GM18508 (cell line): ENCODE data around the gene TECPR1.

Experiments used
- ATAC-seq: cut with Tn5 transposase; IDR thresholded peaks from one replicate; pipeline ENCODE4 v1.9.1; 2021; ENCODE audit warnings: moderate number of reproducible peaks; ENCODE audit not compliant: insufficient read depth, unreplicated experiment

The TECPR1 gene

DNA sequence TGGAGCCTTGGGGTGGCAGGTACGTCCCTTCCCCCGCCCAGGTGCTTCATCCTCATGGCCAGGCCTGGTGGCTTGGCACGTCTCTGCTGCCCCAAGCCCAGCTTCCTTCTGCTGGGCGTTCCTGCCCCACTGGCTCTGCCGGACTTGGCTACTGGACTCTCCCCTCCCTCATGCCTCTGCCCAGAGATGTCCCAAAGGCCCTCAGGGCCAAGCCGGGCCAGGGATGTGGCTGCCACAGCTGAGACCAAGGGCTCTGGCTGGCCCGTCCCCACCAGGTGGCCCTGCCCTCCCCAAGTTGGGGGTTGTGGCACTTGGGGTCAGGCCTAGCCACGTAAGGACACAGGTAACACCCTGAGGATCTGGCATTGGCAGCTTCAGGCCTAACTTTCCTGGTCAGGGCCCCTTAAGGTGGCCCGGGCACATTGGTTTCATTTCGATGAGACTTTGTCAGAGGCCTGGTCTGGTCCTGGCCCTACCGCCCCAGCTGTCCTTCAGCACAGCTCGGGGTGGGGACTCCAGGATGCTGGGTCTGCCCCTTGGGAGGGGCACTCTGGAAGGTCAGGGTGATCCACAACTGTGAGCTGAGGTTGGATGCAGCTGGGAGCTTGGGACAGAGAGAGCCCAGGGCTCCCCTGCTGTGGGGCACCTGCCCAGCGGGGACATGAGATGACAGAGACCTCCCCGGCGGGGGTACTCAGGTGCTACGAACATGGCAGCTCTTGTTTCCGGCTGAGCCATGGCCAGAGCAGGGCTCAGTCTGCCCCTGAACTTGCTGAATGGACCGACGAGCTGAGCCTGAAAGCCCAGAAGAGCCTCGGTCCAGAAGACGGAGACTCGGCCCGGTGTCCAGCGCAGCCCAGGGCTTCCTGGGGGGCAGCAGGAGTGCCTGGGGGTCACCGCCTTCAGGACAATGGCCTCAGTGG lies 37.9 kb downstream of the TECPR1 start:
- ATAC-seq: no peak

DNA sequence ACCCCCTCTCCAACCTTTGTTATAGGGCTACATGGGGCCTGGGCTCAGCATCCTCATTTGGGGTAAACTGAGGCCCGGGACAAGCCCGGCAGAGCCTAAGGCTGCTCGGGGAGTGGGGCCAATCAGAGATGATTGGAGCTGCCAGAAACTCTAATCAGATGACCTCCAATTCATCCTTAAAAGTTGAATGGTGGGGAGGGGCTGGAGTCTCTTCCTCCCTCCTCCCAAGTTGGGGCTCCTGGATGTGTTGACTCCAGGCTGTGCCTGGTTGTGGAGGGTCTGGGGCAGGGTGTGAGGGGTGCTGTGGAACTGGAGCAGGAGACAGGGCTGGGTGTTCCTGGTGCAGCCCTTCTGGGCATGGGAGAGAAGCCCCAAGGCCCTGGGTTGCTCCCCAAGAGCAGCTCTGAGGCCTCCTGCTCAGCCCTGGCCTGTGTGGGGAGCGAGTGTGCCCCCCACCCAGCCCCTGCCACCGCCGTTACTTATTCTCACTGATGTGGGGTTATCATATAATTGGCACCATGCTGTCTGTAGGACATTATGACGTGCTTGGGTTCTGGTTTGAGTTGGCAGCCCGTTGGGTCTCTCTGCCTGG lies 38.6 kb downstream of the TECPR1 start:
- ATAC-seq: no peak

DNA sequence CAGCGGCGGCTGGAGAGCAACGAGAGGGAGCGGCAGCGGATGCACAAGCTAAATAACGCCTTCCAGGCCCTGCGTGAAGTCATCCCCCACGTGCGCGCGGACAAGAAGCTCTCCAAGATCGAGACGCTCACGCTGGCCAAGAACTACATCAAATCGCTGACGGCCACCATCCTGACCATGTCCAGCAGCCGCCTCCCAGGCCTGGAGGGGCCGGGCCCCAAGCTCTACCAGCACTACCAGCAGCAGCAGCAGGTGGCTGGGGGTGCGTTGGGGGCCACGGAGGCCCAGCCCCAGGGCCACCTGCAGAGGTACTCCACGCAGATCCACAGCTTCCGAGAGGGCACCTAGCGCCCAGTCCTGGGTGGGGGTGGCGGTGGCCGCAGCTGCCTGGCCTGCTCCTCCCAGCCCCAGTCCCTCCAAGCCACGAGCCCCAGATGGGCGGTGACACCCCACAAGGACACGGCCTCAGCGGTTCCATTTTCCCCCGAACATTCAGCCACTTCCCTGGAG lies 39.4 kb downstream of the TECPR1 start:
- no peak for ATAC-seq

DNA sequence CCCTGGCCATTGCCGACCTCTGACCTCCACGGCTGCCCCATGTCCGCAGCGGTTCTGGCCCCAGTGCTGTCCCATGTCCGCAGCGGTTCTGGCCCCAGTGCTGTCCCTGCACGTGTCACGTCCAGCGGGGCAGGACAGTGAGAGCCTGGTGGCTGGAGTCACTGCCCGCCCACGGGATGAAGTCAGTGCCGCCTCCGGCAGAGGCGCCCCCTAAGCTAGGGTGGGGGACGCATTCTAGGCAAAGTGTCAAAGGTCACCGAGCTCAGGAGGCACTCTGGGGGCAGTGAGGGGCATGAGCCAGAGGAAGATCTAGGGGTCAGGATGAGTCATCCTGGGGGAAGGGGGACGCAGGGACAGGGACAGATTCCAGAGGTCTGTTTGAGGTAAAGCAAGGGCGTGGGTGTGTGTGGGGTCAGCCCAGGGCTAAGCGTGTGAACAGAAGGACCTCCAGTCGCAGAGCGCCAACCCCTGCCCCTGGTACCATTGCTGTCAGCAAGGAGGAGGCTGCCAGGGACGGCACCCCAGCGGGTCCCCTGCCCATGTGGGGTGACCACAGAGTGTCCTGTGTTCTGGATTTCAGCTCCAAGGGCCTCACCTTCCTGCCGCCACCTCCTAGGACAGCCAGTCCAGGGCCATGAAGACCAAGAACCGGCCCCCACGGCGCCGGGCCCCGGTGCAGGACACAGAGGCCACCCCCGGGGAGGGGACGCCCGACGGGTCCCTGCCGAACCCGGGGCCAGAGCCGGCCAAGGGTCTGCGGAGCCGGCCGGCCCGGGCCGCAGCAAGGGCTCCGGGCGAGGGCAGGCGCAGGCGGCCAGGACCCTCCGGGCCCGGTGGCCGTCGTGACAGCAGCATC lies 40.1 kb downstream of the TECPR1 start:
- ATAC-seq: no peak

DNA sequence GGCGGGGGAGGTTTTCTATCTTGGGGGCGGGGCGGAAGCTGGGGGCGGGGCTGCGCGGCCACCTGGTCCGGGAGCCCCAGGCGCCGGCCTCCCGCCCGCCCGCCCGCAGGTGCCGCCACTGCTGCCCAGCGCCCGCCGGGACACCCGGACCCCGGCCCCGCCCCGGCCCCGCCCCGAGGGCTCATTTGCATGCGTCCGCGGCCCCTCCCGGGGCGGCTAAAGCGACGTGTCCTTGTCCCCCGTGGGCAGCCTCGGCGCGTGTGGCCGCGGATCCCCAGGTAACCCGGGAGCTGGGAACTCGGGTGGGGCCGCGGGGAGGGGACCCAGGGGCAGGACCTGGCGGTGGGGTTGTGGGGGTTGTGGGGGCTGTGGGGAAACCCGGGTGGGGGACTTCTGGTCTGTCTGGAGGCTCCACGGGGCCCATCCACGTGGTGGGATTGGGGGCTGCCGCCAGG lies 40.8 kb downstream of the TECPR1 start, which contains the start of gene BHLHA15:
TSS of gene BHLHA15 (plus strand) at position 219 of the 455 bp plus-strand sequence. CDS start 871 bp downstream, outside the sequence.
- no peak for ATAC-seq

DNA sequence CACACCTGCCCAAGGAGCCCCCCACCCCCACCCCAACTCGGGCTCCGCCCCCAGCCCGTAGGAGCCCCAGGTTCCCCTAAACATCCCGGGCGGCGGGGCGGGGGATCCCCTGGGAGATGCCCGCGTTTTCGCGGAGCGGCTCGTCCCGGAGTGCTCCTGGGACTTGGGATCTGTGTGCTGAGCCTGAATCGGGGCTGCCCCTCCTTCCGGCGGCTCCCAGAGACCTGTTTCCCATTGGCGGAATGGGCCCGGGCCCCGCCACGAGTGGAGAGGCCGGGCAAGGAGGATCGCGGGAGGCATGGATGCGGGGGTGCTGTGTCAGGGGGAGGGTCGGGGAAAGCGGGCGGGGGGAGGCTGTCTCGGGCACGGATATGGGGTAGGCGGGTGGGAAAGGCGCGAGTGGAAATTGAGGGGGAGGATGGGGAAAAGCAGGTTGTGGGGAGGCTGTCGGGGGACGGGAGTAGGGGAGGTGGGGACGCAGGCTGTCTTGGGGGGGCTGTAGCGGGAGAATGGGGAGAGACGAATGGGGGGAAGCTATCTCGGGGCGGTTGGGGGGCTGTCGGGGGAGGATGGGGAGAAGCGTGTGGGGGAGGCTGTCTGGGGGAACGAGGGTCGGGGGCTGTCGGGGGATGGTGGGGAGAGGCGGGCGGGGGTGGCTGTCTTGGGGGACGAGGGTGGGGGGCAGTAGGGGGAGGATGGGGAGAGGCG lies 41.4 kb downstream of the TECPR1 start:
- no peak for ATAC-seq

DNA sequence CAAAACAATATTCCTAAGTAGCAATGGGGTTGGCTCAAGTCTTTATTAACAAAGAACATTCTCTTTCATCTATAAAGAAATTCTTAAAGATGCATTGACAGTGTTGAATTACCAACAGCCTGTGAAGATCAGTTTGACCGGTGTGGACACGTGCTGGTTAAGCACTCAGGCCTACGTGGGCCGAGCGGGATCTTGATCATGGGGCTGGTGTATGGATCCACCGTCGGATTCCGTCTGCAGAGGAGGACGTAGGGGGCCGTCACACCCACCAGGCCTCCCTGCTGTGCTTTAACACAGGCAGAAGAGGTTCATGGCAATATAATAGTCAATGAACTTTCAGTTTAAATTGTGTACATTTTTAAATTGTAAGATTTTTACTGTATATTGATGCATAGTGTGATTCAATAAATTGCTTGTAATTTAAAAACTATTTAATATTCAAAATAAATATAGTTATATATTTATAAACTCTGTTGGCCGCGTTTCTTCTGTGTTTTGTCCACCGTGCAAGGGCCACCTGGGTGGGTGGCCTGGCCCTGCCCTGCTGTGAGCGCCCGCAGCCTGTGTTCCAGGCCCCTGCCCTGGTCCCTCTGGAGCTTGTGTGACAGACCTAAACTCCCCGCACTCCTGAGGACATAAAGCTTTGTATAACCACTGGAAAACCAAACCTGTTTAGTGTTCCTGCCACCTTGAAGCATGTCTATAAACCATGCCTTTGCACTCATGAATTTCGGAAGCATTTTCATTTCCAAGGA lies 42.7 kb downstream of the TECPR1 start:
- ATAC-seq: no peak

DNA sequence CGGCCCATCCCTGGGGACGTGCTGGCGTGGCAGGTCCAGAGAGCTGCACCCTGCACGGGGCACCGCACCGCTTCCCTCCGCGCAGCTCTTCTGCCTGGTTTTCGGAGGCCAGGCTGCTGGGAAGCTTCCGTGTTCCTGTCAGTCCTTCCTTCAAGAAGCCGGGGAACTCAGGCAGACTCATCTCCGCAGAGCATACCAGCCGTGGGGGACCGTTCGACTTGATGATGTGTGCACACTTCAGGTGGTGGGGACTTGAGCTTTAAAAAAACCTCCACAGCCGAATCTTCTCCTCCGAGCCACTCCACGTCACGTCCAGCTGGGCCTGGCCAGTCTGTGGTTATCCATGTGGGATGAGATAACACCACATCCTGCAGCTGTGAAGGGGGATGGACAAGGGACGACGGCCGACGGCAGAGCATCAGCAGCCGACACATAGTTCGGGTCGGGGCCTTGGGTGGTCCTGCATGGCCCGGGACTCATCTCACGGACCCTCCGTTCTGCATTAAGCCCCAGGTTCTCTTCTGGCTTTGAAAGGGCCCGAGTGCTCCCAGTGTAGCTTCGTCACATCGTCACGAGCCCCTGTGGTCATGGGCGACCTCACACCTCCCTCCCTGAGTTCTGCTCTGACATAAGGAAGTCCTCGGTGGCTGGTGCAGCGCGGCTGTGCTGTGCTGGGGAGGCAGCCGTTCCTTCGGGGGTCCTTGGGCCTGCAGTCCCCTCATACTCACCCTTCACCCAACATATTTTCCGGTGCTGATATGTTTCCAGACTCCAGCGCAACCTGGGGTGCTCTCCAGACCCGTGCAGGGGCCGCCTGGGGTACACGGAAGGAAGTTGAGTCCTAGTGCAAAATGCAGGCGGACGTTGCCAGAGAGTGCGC lies 45.3 kb downstream of the TECPR1 start:
- ATAC-seq: no peak

DNA sequence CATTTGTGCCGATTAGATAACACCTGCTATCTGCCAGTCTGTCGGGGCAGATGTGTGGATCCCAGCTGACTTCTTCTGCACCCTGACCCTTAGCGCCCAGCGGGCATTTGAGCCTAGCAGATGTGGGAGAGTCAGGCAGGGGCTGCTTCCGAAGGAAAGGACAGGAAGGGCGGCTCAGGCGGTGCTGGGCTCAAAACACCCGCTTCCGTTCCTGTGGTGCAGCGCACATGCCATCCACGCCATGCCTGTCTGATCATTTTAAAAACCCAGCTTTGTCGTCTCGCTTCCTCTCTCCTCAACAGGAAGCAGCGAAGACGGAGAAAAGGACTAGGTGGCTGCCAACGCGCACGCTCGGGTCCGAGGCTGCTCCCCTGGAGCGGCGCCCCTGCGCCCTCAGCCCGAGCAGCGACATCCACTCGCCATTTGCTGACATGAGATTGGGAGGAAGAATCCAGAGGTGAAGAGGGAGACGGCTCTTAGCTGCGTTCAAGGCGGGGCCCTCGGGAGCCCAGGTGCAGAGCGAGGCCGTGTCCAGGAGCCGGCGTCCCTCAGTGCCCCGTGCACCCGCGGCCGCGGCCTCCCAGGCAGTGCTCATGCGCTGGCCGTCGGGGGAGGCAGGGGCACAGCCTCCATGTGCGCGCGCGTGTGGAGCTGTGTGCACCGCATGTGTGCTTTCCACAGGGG lies 46.7 kb downstream of the TECPR1 start:
- no peak for ATAC-seq

DNA sequence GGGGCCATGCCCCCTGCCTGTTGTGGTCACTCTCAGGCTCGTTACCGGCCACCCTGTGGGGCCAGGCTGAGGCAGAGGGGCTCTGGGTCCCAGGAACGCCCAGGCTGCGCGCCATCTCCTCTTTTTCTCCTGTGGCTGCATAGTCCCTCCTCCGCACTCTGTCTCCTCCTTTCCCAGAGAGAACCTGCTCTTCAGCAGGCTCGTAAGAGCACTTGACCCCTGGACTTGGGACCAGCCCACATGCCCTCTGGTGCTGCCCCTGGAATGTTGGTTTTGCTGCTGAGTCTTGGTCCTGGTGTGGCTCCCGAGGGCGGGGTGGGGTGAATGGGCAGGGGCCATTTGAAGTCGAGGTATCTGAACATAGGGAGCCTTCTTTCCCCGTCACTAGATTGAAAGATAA lies 47.4 kb downstream of the TECPR1 start:
- no peak for ATAC-seq

DNA sequence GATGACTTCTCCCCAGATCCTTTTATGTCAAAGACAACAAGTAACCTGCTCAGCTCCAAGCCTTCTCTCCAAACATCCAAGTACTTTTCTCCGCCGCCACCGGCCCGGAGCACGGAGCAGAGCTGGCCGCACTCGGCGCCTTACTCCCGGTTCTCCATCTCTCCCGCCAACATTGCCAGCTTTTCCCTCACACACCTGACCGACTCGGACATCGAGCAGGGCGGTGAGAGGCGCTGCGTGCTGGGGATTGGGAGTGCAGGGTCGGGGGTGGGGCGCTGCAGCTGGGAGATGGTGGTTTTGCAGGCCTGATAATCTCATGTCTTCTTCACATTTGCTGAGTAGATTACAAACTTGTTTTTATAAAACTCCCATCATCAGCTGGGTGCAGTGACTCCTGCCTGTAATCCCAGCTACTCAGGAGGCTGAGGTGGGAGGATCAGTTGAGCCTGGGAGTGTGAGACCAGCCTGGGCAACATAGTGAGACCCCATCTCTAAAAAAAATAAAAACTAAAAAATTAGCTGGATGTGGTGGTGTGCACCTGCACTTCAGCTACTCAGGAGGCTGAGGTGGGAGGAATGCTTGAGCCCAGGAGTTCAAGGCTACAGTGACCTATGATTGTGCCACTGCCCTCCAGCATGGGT lies 47.9 kb downstream of the TECPR1 start:
- no peak for ATAC-seq

DNA sequence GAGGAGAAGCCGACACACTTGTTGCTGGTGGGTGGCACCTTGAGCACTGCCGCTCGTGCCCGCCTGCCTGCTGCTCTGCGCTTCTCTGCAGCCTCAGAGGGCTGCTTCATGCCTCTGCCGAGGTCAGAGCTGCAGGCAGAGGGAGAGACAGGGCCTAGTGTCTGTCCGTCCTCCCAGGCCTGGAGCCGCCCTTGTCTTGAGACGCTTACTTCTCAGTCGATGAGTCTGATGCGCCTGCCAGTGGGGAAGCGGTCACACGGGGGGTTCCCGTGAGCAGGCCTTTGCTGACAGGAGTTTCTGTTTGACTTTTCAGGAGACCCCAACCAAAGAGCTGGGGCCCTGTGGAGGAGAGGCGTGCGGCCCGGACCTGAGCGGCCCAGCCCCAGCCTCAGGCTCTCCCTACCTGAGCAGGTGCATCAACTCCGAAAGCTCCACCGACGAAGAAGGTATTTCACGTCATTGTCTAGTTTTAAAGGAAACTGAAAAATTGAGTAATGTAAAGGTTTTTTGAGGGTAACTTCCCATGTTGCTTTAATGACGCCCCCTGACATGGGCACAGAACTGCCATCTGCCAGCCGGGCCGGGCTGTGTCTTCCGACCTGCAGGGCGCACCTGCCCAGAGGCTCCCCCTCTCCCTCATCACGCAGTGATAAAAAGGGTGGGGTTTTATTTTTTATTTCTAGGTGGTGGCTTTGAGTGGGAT lies 48.6 kb downstream of the TECPR1 start:
- peak; percentile 23 for ATAC-seq

DNA sequence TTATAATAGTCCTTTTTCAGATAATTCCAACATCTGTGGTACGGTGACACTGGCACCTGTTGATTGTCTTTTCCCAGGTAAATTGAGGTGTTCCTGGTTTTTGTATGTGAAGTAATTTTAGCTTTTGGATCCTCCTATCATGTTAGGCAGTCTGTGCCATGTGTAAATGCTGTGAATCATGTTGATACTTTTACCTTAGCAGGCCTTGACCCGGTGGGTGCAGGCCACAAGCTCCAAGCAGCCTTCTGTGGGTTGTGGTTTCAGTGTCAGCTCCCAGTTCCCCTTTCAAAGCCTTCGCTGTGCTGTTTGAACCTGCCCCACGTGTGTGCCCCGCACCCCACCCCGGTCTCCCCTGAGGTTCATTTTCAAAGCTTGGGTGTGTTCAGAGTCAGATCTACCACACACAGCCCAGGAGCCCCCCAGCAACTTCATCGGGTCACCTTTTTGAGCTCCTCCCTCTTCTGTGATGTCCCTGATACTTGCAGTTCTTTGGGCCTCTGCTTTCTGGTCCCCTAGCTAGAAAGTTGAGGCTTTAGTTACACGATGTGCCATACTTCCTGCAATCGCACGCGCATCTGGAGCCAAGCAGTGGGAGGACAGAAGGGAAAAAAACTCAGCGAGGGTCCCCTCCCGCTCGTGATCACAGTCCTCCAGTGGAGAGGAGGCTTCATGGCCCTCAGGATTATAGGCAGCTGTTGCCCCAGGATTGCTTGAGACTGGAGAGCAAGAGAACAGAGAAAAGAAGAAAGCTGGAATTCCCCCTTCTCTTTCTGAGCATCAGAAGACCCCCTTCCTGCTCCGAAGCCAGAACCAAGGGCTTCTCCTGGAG lies 49.5 kb downstream of the TECPR1 start:
- peak; percentile 92 for ATAC-seq

DNA sequence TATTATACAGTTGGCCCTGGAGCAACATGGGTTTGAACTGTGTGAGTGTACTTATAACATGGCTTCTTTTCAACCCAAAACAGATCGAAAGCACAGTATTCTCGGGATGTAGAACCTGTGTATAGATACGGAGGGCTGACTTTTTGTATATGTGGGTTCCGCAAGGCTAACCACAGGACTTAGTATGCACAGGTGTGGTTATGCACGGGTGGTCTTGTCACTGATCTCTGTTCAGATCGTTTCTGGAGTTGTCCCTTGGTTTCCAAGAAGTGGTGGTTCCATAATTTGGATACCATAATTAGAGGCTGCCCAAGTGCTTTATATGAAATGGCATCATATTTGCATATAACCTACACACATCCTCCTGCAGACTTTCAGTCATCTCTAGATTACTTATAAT lies 51.7 kb downstream of the TECPR1 start:
- ATAC-seq: peak; percentile 30

DNA sequence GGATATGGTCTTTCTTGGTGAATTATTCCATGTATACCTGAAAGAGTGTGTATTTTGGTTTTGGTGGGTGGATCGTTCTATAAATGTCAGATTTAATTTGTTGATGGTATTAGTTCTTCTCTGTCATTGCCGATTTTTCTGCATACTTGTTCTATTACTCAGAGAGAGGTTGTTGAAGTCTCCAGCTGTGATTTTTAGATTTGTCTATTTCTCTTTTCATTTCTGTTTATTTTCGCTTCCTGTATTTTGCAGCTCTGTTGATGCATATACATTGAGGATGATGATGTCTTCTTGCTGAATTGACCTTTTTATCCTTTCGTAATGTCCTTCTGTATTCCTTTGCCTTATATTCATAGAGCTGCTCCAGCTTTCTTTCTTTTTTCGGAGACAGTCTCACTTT lies 52.9 kb downstream of the TECPR1 start:
- ATAC-seq: no peak
